ENCODE data around the gene MTCL3.
A peak's percentile ranks its signal among the peaks of the same experiment; 100 is the strongest.

MTCL3 gene

DNA sequence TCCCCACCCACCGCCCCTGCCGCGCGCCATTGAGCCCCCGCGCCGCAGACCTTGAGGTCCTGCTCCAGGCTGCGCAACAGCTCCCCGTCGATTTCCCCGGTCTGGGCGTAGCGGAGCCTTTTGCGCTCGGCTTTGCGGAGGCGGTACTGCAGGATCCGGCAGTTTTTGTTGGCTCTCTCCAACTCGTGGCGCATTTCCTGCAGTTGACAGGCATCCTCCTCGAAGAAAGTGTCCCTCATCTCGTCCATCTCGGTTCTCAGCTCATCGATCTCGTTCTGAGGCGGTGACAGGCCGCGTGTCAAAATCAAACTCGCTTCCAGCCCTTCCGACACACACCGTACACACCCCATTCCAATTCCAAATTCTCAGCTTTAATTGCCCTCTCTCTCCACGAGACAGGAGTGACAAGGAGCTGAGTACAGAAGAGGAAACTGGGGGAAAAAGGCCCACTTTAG is 4.3 kb downstream of the MTCL3 start:
- peak; percentile 52 to 91 (median 71) for DNase-seq

DNA sequence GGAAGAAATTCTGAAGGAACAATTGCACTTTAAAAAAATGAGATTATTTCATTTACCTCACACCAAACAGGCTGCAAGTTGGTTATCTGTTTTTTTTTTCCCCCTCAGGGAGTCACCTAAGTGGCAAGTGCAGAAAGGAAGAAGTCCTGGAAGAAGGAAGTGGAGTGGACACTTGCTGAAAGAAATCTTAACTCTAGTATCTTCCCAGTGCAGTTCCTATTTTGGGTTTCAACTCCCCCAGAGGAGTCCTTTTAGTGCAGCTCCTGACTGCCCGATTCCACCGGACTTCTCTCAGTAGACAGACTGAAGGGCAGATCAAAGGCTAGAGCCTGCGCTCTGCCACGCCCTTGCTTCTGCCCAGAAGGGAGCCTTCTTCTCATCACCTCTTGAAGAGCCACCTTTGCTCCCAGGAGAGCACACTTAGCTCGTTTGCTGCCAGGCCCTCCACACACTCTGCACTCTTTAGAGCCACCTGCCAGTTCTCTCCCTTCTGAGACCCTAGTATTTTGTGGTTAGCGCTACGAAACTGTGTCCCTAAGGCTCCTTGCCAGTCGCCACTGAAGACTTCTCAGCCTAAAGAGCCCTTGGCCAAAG is 4.9 kb downstream of the MTCL3 start:
- DNase-seq, result peak in 1 of 3 experiments; percentile 91

GRCh38 chr6:127513425-127513824 is 5.7 kb downstream of the MTCL3 start:
- DNase-seq, result no peak

- no peak for DNase-seq
Measured at GRCh38 chr6:127510876-127511275, 8.3 kb downstream of the MTCL3 start.

- no peak for DNase-seq
Measured at GRCh38 chr6:127506894-127507293, 12.2 kb downstream of the MTCL3 start.

DNA sequence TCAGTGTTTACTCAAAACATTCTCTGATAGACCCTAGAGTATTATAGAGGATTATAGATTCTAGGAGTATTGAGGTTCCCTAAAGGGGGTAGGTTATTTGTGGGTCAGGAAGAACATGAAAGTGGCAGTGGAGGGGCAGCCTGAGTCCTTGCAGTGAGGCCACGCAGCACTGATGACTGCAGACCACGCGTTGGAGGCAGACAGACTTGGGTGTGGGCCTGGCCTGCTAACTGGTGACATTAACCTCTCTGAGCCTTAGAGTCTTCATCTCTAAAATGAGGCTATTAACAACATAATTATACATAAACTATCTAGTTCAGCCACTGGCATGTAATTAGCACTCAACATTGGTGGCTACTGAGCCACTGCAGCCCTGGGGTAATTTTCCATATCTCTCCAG is 16.1 kb downstream of the MTCL3 start:
- no peak for DNase-seq

- DNase-seq, result peak in 1 of 3 experiments; percentile 5
Measured at GRCh38 chr6:127497410-127497809, 21.7 kb downstream of the MTCL3 start.

DNA sequence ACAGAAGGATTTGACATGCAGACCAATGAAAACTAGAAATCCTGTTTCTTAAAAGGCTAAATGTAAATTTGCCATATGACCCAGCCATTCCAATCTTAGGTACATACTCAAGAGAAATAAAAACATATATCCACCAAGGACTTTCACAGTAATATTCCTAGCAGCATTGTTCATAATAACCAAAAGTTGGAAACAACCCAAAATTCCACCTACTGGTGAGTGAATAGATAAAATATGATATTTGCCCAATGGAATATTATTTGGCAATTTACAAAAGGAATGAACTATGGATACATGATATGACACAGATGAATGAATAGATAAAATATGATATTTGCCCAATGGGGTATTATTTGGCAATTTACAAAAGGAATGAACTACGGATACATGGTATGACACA is 22.7 kb downstream of the MTCL3 start:
- DNase-seq, result no peak

DNA sequence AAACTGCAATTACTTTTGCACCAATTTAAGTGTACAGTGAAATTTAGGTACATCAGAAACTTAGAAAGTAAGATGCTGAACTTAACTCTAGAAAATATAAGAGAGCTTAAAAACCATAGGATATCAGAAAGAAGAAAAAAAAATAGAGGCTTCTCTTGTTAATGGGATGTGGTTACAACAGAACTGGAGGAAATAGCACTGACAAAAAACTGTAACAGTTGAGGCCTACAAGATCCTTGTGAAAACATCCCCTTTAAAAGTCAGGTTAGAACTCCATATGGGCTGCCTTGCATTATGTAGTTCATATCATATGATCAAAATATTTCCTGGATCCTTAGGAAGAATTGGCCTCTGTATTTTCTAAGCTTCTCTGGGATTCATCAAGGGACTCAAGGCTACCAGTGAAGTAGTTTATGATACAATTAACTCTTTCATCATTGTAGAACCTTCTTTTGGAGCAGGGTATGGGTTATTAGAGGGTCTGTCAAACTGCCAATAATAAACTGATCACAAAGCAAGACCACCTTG is 24.8 kb downstream of the MTCL3 start:
- DNase-seq, result no peak

DNA sequence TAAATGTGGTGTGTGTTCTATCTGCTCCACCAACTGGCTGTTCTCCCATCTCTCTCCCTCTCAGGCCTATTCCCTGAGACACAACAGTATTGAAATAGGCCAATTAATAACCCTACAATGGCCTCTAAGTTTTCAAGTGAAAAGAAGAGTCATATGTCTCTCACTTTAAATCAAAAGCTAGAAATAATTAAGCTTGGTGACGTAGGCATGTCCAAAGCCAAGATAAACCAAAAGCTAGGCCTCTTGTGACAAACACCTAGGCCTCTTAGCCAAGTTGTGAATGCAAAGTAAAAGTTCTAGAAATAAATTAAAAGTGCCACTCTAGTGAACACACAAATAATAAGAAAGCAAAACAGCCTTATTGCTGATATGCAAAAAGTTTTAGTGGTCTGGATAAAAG is 29.9 kb downstream of the MTCL3 start:
- DNase-seq, result no peak

- no peak for DNase-seq
Measured at GRCh38 chr6:127486934-127487333, 32.2 kb downstream of the MTCL3 start.

DNA sequence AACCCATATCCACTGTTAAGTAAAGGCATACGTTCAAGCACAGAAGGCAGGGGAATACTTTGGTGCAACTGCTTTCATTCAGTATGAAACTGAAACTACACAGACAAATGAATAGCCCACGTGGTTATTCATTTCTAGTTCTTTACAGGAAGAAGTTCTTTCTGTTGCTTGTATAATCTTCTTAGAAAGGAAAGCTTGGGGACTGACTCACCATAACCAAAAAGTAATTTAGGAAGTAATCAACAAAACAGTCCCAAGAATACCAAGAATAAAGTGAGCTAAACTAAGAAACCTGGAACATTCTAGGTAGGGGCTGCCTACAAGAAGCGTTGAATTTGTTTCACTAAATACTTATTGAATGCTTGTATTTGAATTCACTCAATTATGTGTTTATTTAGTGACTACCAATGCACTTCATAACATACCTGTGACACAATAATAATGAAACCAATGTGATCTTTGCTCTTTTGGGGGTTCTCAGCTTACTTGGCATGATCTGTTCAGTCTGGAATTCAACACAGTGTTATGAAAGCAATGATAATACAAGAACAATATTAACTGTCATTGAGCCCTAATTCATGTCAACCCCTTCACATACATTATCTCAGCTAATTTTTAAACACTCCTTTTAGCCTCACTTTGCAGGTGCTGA is 34.8 kb downstream of the MTCL3 start:
- DNase-seq, result no peak

GRCh38 chr6:127483399-127484055 is 35.6 kb downstream of the MTCL3 start:
- DNase-seq, result peak in 1 of 3 experiments; percentile 9

DNA sequence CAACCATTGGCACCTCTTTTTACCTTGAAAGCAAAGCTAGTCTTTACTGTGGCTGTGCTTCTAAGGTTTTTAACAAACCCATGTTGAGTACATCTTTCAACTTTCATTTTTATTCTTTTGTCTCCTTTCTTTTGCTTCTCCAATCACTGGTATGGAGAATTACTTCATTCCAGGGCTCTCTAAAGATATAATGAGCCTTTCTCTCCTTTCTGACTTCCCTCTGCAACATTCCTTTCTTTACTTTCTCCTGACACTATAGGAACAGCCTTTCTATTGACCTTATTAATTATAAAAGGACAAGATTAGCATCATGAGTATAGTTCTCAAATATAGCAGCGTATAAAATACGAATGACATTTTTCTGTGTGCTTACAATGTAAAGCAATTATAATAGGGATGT is 36.8 kb downstream of the MTCL3 start:
- DNase-seq, result no peak

- no peak for DNase-seq
Measured at GRCh38 chr6:127481628-127482027, 37.5 kb downstream of the MTCL3 start.

GRCh38 chr6:127481111-127481510 is 38.0 kb downstream of the MTCL3 start:
- no peak for DNase-seq

DNA sequence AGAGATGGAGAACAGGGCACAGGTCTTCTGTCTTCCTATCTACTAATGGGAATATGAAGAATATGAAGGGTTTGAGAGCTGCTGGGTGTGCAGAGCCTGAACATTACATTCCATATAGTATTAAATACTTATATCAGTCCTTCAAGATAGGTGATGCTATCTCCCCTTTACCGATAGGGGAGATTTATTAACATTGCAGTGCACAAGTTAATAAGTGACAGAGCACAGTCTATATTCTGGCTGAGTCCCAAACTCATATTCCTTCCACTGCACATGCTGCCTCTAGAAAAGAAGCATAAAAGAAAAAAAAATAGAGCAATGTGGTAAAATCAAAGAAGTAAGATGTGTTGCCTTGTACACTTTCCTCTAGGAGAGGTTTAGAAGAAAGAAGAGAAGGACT is 41.5 kb downstream of the MTCL3 start:
- no peak for DNase-seq

- DNase-seq, result no peak
Measured at GRCh38 chr6:127475823-127476176, 43.3 kb downstream of the MTCL3 start.

DNA sequence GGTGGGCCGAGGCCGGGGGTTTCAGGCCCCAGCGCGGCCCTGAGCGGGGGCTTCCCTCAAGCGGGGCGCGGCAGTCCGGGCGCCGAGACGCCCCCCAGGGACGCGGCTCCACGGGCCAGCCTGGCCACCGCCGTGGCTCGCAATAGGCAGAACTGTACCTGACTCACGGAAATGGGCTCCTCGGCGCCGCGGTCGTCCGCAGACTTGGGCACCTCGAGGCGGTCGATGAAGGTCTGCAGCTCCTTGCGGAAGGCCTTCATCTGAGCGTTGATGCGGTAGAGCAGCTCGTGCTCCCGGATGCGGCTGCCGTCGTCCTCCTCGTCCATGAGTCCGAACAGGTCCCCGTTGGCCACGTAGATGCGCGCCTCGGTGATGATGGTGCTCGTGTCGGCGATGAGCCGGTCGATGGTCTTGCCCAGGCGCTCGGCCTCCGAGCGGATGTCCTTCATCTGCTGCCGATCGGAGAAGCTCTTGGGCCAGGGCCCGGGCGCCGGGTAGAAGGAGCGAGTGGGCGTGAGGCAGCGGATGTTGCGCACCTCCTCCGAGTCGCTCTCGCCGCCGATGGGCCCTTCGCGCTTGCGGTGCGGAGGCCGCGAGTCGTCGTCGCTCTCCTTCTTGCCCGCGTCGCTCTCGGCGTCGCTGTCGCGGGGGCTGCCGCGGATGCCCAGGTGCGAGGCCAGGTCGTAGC is 43.9 kb downstream of the MTCL3 start:
- no peak for DNase-seq

GRCh38 chr6:127471379-127472255 is 47.5 kb downstream of the MTCL3 start:
- no peak for DNase-seq

GRCh38 chr6:127468936-127469335 is 50.2 kb downstream of the MTCL3 start:
- no peak for DNase-seq

- DNase-seq, result no peak
Measured at GRCh38 chr6:127466416-127466815, 52.7 kb downstream of the MTCL3 start.
